GM18951 (cell line): ENCODE data around the gene SEMA3A.
"Not testable (repeated sequence)": the region's sequence is repeated elsewhere in the genome, so short reads cannot be mapped to it uniquely, and the experiment has no call there.

ENCODE experiments used
- POLR2A ChIP-seq: IDR thresholded peaks from 4 replicates; pipeline ENCODE4 v1.6.1; 2011; ENCODE audit warnings: mild to moderate bottlenecking; ENCODE audit not compliant: insufficient read length, insufficient read depth; ENCODE audit errors: extremely low read depth
- in situ Hi-C: fragments of 300-500 bp; cut with MboI; formaldehyde crosslinking; loops from one replicate; pipeline ENCODE4 v1.12.0; 2022; ENCODE audit warnings: low sequenced_read_pairs, mixed read lengths, inconsistent platforms; ENCODE audit not compliant: unreplicated experiment

The SEMA3A gene

GRCh38 chr7:84194484-84195271 is at the start of gene SEMA3A:
TSS of gene SEMA3A (minus strand) at chr7:84194789. CDS start at chr7:84194586, 203 bp downstream.
- in situ Hi-C loops, result no loop called here
- TF ChIP-seq POLR2A, result no peak

- in situ Hi-C loops, result not testable (repeated sequence)
Measured at GRCh38 chr7:84243037-84243436, 48.4 kb upstream of the SEMA3A start.

- in situ Hi-C loops, result no loop called here
- no peak for TF ChIP-seq POLR2A
Measured at GRCh38 chr7:84238596-84238995, 44.0 kb upstream of the SEMA3A start.

- in situ Hi-C loops, result no loop called here
- no peak for TF ChIP-seq POLR2A
Measured at GRCh38 chr7:84237533-84238173, 43.1 kb upstream of the SEMA3A start.

- TF ChIP-seq POLR2A, result no peak
- in situ Hi-C loops, result no loop called here
Measured at GRCh38 chr7:84236398-84236797, 41.8 kb upstream of the SEMA3A start.

GRCh38 chr7:84232646-84233045 is 38.1 kb upstream of the SEMA3A start:
- no peak for TF ChIP-seq POLR2A
- in situ Hi-C loops, result no loop called here

GRCh38 chr7:84231157-84231556 is 36.6 kb upstream of the SEMA3A start:
- no peak for TF ChIP-seq POLR2A
- in situ Hi-C loops, result no loop called here

- TF ChIP-seq POLR2A, result no peak
- in situ Hi-C loops, result no loop called here
Measured at GRCh38 chr7:84230491-84230890, 35.9 kb upstream of the SEMA3A start.

GRCh38 chr7:84228526-84228925 is 33.9 kb upstream of the SEMA3A start:
- in situ Hi-C loops, result no loop called here
- no peak for TF ChIP-seq POLR2A

- in situ Hi-C loops, result no loop called here
Measured at GRCh38 chr7:84226759-84227158, 32.2 kb upstream of the SEMA3A start.

GRCh38 chr7:84224505-84224904 is 29.9 kb upstream of the SEMA3A start:
- TF ChIP-seq POLR2A, result no peak
- in situ Hi-C loops, result no loop called here

More at GRCh38 chr7:84226759-84227158, 32.2 kb upstream of the SEMA3A start:
- TF ChIP-seq POLR2A, result no peak

GRCh38 chr7:84219310-84219709 is 24.7 kb upstream of the SEMA3A start:
- in situ Hi-C loops, result no loop called here

GRCh38 chr7:84218681-84219080 is 24.1 kb upstream of the SEMA3A start:
- in situ Hi-C loops, result no loop called here

More at GRCh38 chr7:84219310-84219709, 24.7 kb upstream of the SEMA3A start:
- TF ChIP-seq POLR2A, result no peak

GRCh38 chr7:84216472-84216871 is 21.9 kb upstream of the SEMA3A start:
- no peak for TF ChIP-seq POLR2A

More at GRCh38 chr7:84218681-84219080, 24.1 kb upstream of the SEMA3A start:
- TF ChIP-seq POLR2A, result no peak

GRCh38 chr7:84214757-84215156 is 20.2 kb upstream of the SEMA3A start:
- in situ Hi-C loops, result not testable (repeated sequence)

More at GRCh38 chr7:84216472-84216871, 21.9 kb upstream of the SEMA3A start:
- in situ Hi-C loops, result no loop called here
